ENCODE data around the gene IQSEC1. TPM values are rescaled to one million over a fixed set of nuclear protein-coding genes. Genes with fewer than 3 reads are reported as not detected.

Gene IQSEC1
- total and polyA plus RNA-seq, 2 donors (not counting 1 experiment from before 2014, with no cell fraction given): 96.7 to 222 TPM

DNA sequence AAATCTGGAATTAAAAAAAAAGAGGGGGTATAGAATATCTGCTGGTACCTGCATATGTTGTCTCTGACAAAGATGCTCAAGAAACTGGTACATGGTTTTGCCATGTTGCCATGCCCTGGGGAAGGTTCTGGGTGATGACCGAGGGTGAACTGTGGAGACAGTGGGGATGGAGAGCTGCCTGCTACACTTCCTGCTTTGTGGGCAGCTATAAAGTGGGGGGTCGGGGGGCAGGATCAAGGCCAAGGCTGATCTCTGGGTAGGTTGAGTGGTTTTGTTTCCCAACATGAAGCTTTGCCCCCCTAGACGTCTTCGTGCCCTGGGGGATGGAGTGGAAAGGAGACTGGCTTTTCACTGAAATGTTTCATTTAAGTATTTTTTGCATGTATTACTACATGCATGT lies 74.6 kb downstream of the IQSEC1 start:
- peak overlapping the region; percentile 61 to 66 for H3K27ac ChIP-seq (ENCODE audit: low read length in 2 of 2)
- Mint-ChIP-seq H3K4me3 (peak overlapping the region; percentile 8), H3K27me3 (no peaks in the 10 kb centered on the region), H3K4me1 (peaks cover 83% of the 10 kb centered on the region), H3K9me3 (ENCODE audit: insufficient read depth) (no peaks in the 10 kb centered on the region), H3K27ac (peak overlapping the region; percentile 91)
- no peaks in the 10 kb centered on the region for H3K27me3 ChIP-seq (replicated peaks in 1 of 4; ENCODE audit: control extremely low read depth in 1 of 4, control insufficient read depth in 3 of 4, insufficient read depth in 4 of 4, low read length in 3 of 4)
- DNase-seq (no peak), ATAC-seq (ENCODE audit: low read depth) (no peak)
- H3K4me1 ChIP-seq (ENCODE audit: control insufficient read depth in 2 of 2, insufficient read depth in 2 of 2, low read length in 2 of 2): peaks cover 71 to 83% of the 10 kb centered on the region in 2 donors
- H3K9ac ChIP-seq (ENCODE audit: low read length): no peak overlapping the region
- H3K79me2 ChIP-seq (ENCODE audit: control insufficient read depth, insufficient read depth, low read length): peaks cover 98% of the 10 kb centered on the region
- intact Hi-C loops (cut with micrococcal nuclease): loop anchor here (5.0 kb wide), 2 partner anchors 89 to 334 kb away; no protein-coding TSS in a partner anchor
- POLR2A ChIA-PET: interaction anchor here (0.6 to 2.7 kb wide), 6 partner anchors 12 to 49 kb away, joined by 3 to 22 read pairs (median 6); no protein-coding TSS in a partner anchor
- 33% methylated on average over 2 of the region's 4 CpGs for WGBS (ENCODE audit: insufficient coverage)
- no peaks in the 10 kb centered on the region for H3K9me3 ChIP-seq (ENCODE audit: control extremely low read depth in 1 of 3, control insufficient read depth in 2 of 3, insufficient read depth in 1 of 3, low read length in 2 of 3)
- peaks cover 76% of the 10 kb centered on the region for H4K20me1 ChIP-seq (ENCODE audit: control insufficient read depth, insufficient read depth, low read length, poor library complexity, severe bottlenecking)
- H3K4me3 ChIP-seq (ENCODE audit: control extremely low read depth in 1 of 5, extremely low read depth in 1 of 5, insufficient read depth in 1 of 5, low read depth in 2 of 5, low read length in 4 of 5): no peak overlapping the region
- no peak for TF ChIP-seq EZH2 (IDR thresholded peaks at IDR 0.05; ENCODE audit: borderline replicate concordance, insufficient read depth, low read depth, low read length, poor library complexity, severe bottlenecking)
- TF ChIP-seq, protein P1, sequence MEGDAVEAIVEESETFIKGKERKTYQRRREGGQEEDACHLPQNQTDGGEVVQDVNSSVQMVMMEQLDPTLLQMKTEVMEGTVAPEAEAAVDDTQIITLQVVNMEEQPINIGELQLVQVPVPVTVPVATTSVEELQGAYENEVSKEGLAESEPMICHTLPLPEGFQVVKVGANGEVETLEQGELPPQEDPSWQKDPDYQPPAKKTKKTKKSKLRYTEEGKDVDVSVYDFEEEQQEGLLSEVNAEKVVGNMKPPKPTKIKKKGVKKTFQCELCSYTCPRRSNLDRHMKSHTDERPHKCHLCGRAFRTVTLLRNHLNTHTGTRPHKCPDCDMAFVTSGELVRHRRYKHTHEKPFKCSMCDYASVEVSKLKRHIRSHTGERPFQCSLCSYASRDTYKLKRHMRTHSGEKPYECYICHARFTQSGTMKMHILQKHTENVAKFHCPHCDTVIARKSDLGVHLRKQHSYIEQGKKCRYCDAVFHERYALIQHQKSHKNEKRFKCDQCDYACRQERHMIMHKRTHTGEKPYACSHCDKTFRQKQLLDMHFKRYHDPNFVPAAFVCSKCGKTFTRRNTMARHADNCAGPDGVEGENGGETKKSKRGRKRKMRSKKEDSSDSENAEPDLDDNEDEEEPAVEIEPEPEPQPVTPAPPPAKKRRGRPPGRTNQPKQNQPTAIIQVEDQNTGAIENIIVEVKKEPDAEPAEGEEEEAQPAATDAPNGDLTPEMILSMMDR (IDR thresholded peaks at IDR 0.05): no peak
- peak overlapping the region; percentile 62 for H3K4me2 ChIP-seq (replicated peaks; ENCODE audit: low read depth, low read length, poor library complexity, severe bottlenecking)
- H2AFZ ChIP-seq (ENCODE audit: insufficient read depth, low read depth, low read length, poor library complexity, severe bottlenecking): no peak overlapping the region
- CTCF ChIA-PET: interaction anchor here (0.8 to 9.3 kb wide), 10 partner anchors 9 to 93 kb away, joined by 3 to 108 read pairs (median 6); no protein-coding TSS in a partner anchor
- H3K36me3 ChIP-seq (replicated peaks in 1 of 2; ENCODE audit: control extremely low read depth in 1 of 2, control insufficient read depth in 1 of 2, extremely low read depth in 1 of 2, insufficient read depth in 2 of 2, low read length in 1 of 2): peaks cover 2 to 47% of the 10 kb centered on the region in 2 experiments

DNA sequence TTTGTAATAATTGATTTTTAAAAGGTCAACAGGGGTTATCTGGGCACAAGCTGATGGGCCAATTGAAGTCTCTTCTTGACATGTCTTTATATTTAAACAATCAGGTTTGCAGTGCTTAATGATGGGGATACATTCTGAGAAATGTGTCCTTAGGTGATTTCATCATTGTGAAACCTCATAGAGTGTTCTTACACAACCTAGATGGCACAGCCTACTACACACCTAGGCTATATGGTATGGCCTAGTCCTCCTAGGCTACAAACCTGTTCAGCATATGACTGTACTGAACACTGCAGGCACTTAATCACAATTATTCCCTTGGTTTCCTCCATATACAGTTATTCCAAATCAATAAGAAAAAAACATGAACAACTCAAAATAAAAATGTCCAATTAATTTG lies 75.8 kb downstream of the IQSEC1 start:
- Mint-ChIP-seq H3K4me3 (no peak overlapping the region), H3K4me1 (peaks cover 78% of the 10 kb centered on the region), H3K27ac (no peak overlapping the region), H3K27me3 (no peaks in the 10 kb centered on the region), H3K9me3 (ENCODE audit: insufficient read depth) (no peaks in the 10 kb centered on the region)
- Histone ChIP-seq H3K36me3 (replicated peaks in 1 of 2; ENCODE audit: control extremely low read depth in 1 of 2, control insufficient read depth in 1 of 2, extremely low read depth in 1 of 2, insufficient read depth in 2 of 2, low read length in 1 of 2) (peaks cover 2 to 52% of the 10 kb centered on the region in 2 experiments), H2AFZ (ENCODE audit: insufficient read depth, low read depth, low read length, poor library complexity, severe bottlenecking) (no peak overlapping the region), H4K20me1 (ENCODE audit: control insufficient read depth, insufficient read depth, low read length, poor library complexity, severe bottlenecking) (peaks cover 89% of the 10 kb centered on the region), H3K79me2 (ENCODE audit: control insufficient read depth, insufficient read depth, low read length) (peaks cover 98% of the 10 kb centered on the region), H3K4me2 (replicated peaks; ENCODE audit: low read depth, low read length, poor library complexity, severe bottlenecking) (no peak overlapping the region), H3K9me3 (ENCODE audit: control extremely low read depth in 1 of 3, control insufficient read depth in 2 of 3, insufficient read depth in 1 of 3, low read length in 2 of 3) (no peaks in the 10 kb centered on the region), H3K27me3 (replicated peaks in 1 of 4; ENCODE audit: control extremely low read depth in 1 of 4, control insufficient read depth in 3 of 4, insufficient read depth in 4 of 4, low read length in 3 of 4) (no peaks in the 10 kb centered on the region), H3K4me3 (ENCODE audit: control extremely low read depth in 1 of 5, extremely low read depth in 1 of 5, insufficient read depth in 1 of 5, low read depth in 2 of 5, low read length in 4 of 5) (no peak overlapping the region), H3K27ac (ENCODE audit: low read length in 2 of 2) (peak overlapping the region in 1 of 2 donors; percentile 88), H3K4me1 (ENCODE audit: control insufficient read depth in 2 of 2, insufficient read depth in 2 of 2, low read length in 2 of 2) (peaks cover 67 to 83% of the 10 kb centered on the region in 2 donors), H3K9ac (ENCODE audit: low read length) (no peak overlapping the region)
- CTCF ChIA-PET: interaction anchor here (4.7 to 9.3 kb wide), 4 partner anchors 14 to 49 kb away, joined by 20 to 108 read pairs (median 56); no protein-coding TSS in a partner anchor
- DNase-seq: no peak
- no peak for ATAC-seq (ENCODE audit: low read depth)
- POLR2A ChIA-PET: interaction anchor here (1.3 kb wide), 1 partner anchor 23 kb away, joined by 3 read pairs; no protein-coding TSS in a partner anchor
- intact Hi-C loops (cut with micrococcal nuclease): loop anchor here (5.0 kb wide), 2 partner anchors 90 to 335 kb away; no protein-coding TSS in a partner anchor
- TF ChIP-seq, protein P1 (IDR thresholded peaks at IDR 0.05): no peak
- TF ChIP-seq EZH2 (IDR thresholded peaks at IDR 0.05; ENCODE audit: borderline replicate concordance, insufficient read depth, low read depth, low read length, poor library complexity, severe bottlenecking): no peak
